HFFc6 (cell line): ENCODE measurements around the gene DOCK2. TPM values are rescaled to one million over a fixed set of nuclear protein-coding genes. Genes with fewer than 3 reads are reported as not detected.
A peak's percentile ranks its signal among the peaks of the same experiment; 100 is the strongest.

Experiments used
- DNase-seq: peaks from one replicate; pipeline ENCODE4 v3.0.0-alpha.2; 2018
- H3K27ac Mint-ChIP-seq: 2 replicates; pipeline ENCODE4 v1.8.0; 2020; ENCODE audit warnings: mild to moderate bottlenecking, mixed read lengths
- H3K27me3 Mint-ChIP-seq: 2 replicates; pipeline ENCODE4 v1.8.0; 2021; ENCODE audit warnings: mild to moderate bottlenecking, moderate library complexity, mixed read lengths; ENCODE audit not compliant: insufficient read depth
- H3K36me3 Mint-ChIP-seq: 2 replicates; pipeline ENCODE4 v1.8.0; 2021; ENCODE audit warnings: low read depth, mixed read lengths
- H3K4me1 Mint-ChIP-seq: 2 replicates; pipeline ENCODE4 v1.8.0; 2020; ENCODE audit warnings: low read depth, mixed read lengths
- H3K4me3 Mint-ChIP-seq: 2 replicates; pipeline ENCODE4 v1.8.0; 2020; ENCODE audit warnings: mild to moderate bottlenecking, moderate library complexity, mixed read lengths
- H3K9me3 Mint-ChIP-seq: 2 replicates; pipeline ENCODE4 v1.8.0; 2020; ENCODE audit warnings: mild to moderate bottlenecking, mixed read lengths
- total RNA-seq, 6 experiments: library from RNA; stranded (reverse); fragmentation: NEBNext Ultra II Directional; extraction: Animal tissue kit (Norgen Biotek cat#: 25700); gene quantifications; 2 replicates in 1 of 6; 3 replicates in 5 of 6; pipeline ENCODE4 v1.2.3, GENCODE V29; 2021
- TF ChIP-seq, protein P1 (sequence below): fragments of 200-600 bp; sonication (generic); IDR thresholded peaks from 2 replicates; pipeline ENCODE4 v1.5.0; 2021; ENCODE audit warnings: antibody characterized with exemption, mild to moderate bottlenecking

Gene DOCK2
- total RNA-seq, 6 experiments from 2014 or later, result 1.4 to 6.5 (median 3.0) TPM

- Mint-ChIP-seq H3K36me3 (peaks cover 52% of the 10 kb centered on the region), H3K27me3 (no peaks in the 10 kb centered on the region), H3K4me1 (peaks cover 15% of the 10 kb centered on the region), H3K27ac (no peak overlapping the region), H3K9me3 (no peaks in the 10 kb centered on the region), H3K4me3 (no peak overlapping the region)
- DNase-seq, result no peak
- TF ChIP-seq, protein P1, sequence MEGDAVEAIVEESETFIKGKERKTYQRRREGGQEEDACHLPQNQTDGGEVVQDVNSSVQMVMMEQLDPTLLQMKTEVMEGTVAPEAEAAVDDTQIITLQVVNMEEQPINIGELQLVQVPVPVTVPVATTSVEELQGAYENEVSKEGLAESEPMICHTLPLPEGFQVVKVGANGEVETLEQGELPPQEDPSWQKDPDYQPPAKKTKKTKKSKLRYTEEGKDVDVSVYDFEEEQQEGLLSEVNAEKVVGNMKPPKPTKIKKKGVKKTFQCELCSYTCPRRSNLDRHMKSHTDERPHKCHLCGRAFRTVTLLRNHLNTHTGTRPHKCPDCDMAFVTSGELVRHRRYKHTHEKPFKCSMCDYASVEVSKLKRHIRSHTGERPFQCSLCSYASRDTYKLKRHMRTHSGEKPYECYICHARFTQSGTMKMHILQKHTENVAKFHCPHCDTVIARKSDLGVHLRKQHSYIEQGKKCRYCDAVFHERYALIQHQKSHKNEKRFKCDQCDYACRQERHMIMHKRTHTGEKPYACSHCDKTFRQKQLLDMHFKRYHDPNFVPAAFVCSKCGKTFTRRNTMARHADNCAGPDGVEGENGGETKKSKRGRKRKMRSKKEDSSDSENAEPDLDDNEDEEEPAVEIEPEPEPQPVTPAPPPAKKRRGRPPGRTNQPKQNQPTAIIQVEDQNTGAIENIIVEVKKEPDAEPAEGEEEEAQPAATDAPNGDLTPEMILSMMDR, result no peak
These were observed 230.3 kb downstream of the DOCK2 start for GRCh38 chr5:169867347-169867746.

DNA sequence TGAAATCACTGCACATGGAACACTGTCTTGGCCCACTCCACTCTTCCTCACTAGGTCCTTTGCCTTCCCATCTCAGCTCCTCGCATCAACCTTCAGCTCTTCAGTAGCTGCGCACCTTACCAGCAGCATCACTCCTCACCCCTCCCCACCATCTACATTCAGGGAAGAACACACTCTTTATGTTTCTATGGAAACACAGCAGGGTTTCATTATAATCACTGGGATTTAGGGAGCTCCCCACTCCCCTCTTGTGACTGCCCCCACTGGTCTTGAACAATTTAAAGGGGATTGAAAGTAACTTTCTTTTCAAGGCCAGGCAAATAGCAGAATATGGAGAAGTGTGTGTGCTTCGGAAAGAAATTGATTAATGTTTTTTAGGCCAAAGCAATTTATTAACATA lies 232.0 kb downstream of the DOCK2 start:
- DNase-seq, result no peak
- no peak overlapping the region for H3K4me3 Mint-ChIP-seq
- TF ChIP-seq, protein P1, result no peak
- no peaks in the 10 kb centered on the region for H3K27me3 Mint-ChIP-seq
- peaks cover 56% of the 10 kb centered on the region for H3K36me3 Mint-ChIP-seq
- no peak overlapping the region for H3K27ac Mint-ChIP-seq
- H3K4me1 Mint-ChIP-seq, result peaks cover 7% of the 10 kb centered on the region; the same call in 1 of the 2 replicates
- H3K9me3 Mint-ChIP-seq, result no peaks in the 10 kb centered on the region

- Mint-ChIP-seq H3K27me3 (no peaks in the 10 kb centered on the region), H3K4me3 (no peak overlapping the region), H3K4me1 (peaks cover 12% of the 10 kb centered on the region), H3K36me3 (peaks cover 53% of the 10 kb centered on the region), H3K27ac (peak overlapping the region; percentile 7; the same call in 1 of the 2 replicates), H3K9me3 (no peaks in the 10 kb centered on the region)
- DNase-seq, result no peak
- TF ChIP-seq, protein P1, result no peak
These were observed 233.1 kb downstream of the DOCK2 start for GRCh38 chr5:169870211-169870610.

GRCh38 chr5:169871826-169872490 lies 234.9 kb downstream of the DOCK2 start:
- H3K27me3 Mint-ChIP-seq, result no peaks in the 10 kb centered on the region
- H3K36me3 Mint-ChIP-seq, result peaks cover 58% of the 10 kb centered on the region
- no peak overlapping the region; the same call in 1 of the 2 replicates for H3K4me3 Mint-ChIP-seq
- H3K9me3 Mint-ChIP-seq, result no peaks in the 10 kb centered on the region
- TF ChIP-seq, protein P1, result no peak
- H3K4me1 Mint-ChIP-seq, result peaks cover 30% of the 10 kb centered on the region
- no peak for DNase-seq
- H3K27ac Mint-ChIP-seq, result no peak overlapping the region

DNA sequence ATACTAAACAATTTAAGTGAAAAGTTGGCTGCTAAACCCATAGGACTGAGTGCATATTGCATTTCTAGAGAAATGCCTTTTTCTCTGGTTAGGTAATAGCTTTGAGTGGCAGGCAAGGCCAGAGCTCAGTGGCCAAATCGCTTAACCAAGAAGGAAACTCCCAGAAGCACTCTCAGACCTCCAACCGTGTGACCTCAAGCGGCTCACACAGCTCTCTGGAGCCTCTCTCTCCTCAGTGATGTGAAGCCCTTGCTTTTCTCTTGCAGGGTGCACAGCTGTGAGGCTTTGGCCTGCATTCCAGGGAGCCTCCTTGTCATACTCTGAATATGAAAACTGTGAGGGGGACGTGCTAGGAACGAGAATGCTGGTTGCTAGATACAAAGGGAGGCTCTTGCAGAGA lies 236.6 kb downstream of the DOCK2 start:
- Mint-ChIP-seq H3K36me3 (peaks cover 61% of the 10 kb centered on the region), H3K27me3 (no peaks in the 10 kb centered on the region), H3K4me3 (no peak overlapping the region), H3K9me3 (no peaks in the 10 kb centered on the region), H3K4me1 (peaks cover 36% of the 10 kb centered on the region), H3K27ac (no peak overlapping the region)
- DNase-seq, result no peak
- TF ChIP-seq, protein P1, result no peak
